Activated naive CD8-positive, alpha-beta T cell (primary cell): Measurements from ENCODE around the gene PMEPA1.
A peak's percentile ranks its signal among the peaks of the same experiment; 100 is the strongest.

Experiments
- H3K27ac Mint-ChIP-seq: one replicate; pipeline ENCODE4 v1.8.0; 2021; ENCODE audit warnings: mixed read lengths
- H3K27me3 Mint-ChIP-seq: one replicate; pipeline ENCODE4 v1.8.0; 2021; ENCODE audit warnings: mixed read lengths
- H3K36me3 Mint-ChIP-seq: one replicate; pipeline ENCODE4 v1.8.0; 2021; ENCODE audit warnings: mixed read lengths
- H3K4me1 Mint-ChIP-seq: one replicate; pipeline ENCODE4 v1.8.0; 2021; ENCODE audit warnings: low read depth, mixed read lengths
- H3K4me3 Mint-ChIP-seq: one replicate; pipeline ENCODE4 v1.8.0; 2021; ENCODE audit warnings: mild to moderate bottlenecking, mixed read lengths
- H3K9me3 Mint-ChIP-seq: one replicate; pipeline ENCODE4 v1.8.0; 2021; ENCODE audit warnings: low read depth, mixed read lengths

Gene PMEPA1

DNA sequence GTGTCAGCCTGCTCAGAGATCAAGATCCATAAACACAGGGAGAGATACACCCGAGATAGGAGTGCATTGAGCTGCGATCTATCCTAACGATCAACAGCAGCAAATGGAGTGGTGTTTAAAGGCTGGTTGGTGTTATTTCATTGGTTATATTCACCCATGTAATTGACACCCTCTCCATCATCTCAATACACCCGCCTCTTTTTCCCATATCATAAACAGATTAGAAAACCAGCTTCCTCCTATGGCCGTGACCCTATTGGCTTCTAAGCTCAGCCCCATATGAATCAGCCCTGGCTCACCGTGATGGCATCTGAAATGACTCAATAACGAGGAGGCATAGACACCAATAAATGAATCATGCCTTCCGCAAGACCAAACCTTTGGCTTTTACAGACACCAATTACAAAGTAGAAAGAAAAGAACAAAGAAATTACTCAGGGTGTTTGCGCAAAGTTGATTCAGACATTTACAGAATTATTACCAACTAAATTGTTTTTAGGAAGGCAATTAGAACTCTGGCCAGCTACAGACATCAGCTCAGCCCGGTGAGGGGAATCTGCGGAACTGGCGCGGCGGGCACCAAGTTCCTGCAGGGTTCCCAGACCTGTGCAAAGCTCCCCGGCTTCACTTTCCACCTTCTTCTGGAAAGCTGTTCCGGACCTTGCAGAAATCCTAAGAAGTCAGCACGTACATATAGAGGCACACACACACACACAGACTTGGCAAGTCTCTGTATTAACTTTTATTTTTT is 11.5 kb downstream of the PMEPA1 start:
- peaks cover 38% of the 10 kb centered on the region for H3K4me1 Mint-ChIP-seq
- peaks cover 2% of the 10 kb centered on the region for H3K36me3 Mint-ChIP-seq
- H3K9me3 Mint-ChIP-seq: no peaks in the 10 kb centered on the region
- H3K4me3 Mint-ChIP-seq: peak overlapping the region; percentile 75
- H3K27me3 Mint-ChIP-seq: no peaks in the 10 kb centered on the region
- H3K27ac Mint-ChIP-seq: peak overlapping the region; percentile 92

DNA sequence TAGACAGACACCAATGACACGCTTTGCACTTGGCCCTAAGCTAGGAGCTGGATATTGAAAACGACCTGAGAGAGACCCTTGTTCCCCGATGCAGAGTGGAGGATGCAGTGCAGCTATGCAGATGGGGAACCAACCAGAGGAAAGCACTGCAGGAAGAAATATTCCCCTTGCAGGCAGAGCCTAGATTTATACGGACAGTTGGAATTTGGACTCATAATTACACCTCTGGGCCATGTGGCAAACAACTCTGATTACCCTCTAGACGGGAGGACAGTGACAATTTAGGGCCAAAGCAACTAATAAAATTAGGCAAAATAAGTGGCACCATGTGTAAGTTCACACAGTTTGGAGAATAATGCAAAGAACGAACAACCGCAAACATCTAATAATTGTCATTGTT is 12.3 kb downstream of the PMEPA1 start:
- H3K4me3 Mint-ChIP-seq: no peak overlapping the region
- no peaks in the 10 kb centered on the region for H3K27me3 Mint-ChIP-seq
- peaks cover 37% of the 10 kb centered on the region for H3K4me1 Mint-ChIP-seq
- peak overlapping the region; percentile 92 for H3K27ac Mint-ChIP-seq
- peaks cover 2% of the 10 kb centered on the region for H3K36me3 Mint-ChIP-seq
- no peaks in the 10 kb centered on the region for H3K9me3 Mint-ChIP-seq

DNA sequence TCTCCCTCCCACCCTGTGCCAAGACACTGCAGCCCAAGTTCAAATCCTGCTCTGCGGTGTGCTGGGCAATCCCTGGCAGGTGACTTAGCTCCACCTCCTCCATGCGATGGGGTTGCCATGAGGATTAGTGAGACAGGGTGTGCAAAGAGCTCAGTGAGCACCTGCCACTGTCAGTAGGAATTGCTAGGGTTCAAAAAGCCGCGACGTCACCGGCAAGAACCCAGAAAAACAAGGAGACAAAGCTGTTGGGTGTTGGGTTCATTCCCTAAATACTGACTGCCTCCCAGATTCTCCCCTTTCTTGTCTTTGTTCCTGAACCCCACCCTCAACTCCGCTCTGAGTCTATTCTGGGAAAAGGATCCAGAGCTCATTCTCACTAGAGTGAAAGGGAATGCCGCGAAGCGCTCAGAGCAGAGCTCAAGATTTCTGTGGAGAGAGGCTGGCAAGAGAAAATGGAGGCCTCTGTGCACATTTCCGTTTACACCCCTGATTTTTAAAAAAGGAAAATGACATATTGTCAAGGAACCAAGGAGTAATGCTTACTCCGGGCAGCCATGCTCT is 13.3 kb downstream of the PMEPA1 start:
- peaks cover 36% of the 10 kb centered on the region for H3K4me1 Mint-ChIP-seq
- H3K4me3 Mint-ChIP-seq: no peak overlapping the region
- H3K36me3 Mint-ChIP-seq: peaks cover 2% of the 10 kb centered on the region
- H3K27me3 Mint-ChIP-seq: no peaks in the 10 kb centered on the region
- H3K9me3 Mint-ChIP-seq: no peaks in the 10 kb centered on the region
- H3K27ac Mint-ChIP-seq: peak overlapping the region; percentile 22

DNA sequence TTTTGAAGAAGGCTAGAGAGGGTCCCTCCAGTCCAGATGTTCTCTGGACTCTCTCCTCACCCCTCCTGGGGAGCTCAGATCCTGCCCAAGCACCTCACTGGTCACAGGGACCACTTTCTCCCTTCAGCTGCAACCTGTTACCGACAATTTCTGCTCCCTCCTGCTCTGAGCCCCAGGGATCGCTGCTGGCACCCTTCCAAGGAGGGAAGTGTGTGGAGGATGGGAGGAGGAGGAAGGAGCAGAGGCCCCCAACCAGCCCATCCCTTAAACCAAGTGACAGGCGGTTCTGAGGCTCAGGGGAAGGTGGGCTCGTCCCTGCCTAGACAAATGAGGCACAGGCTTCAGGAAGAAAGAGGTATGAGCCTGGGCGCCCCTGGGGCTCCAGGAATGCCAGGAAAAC is 13.9 kb downstream of the PMEPA1 start:
- H3K9me3 Mint-ChIP-seq: no peaks in the 10 kb centered on the region
- H3K4me1 Mint-ChIP-seq: peaks cover 34% of the 10 kb centered on the region
- H3K27me3 Mint-ChIP-seq: no peaks in the 10 kb centered on the region

DNA sequence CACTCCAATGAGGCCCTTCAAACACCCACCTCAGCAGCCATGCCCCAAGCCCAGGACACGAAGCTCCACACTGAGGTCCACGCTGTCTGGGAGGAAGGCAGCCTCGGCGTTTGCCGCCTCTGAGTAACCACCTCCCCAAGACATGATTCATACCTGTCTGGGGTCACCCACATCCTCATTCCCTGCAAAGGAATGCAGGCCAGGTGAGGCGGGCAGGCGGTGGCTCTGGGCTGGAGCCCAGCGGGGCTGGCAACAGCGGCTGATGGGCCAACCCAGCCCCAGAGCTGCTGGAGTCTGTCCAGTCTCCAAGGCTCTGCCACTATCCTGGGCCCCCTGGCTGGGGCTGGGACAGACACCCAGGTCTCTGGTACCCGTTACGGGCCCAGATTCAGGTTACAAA is 14.8 kb downstream of the PMEPA1 start:
- Mint-ChIP-seq H3K9me3 (no peaks in the 10 kb centered on the region), H3K27me3 (no peaks in the 10 kb centered on the region), H3K4me3 (no peak overlapping the region), H3K4me1 (peaks cover 32% of the 10 kb centered on the region), H3K36me3 (peaks cover 2% of the 10 kb centered on the region), H3K27ac (no peak overlapping the region)

More for the DNA sequence above, 13.9 kb downstream of the PMEPA1 start:
- Mint-ChIP-seq H3K4me3 (no peak overlapping the region), H3K27ac (no peak overlapping the region), H3K36me3 (peaks cover 2% of the 10 kb centered on the region)

DNA sequence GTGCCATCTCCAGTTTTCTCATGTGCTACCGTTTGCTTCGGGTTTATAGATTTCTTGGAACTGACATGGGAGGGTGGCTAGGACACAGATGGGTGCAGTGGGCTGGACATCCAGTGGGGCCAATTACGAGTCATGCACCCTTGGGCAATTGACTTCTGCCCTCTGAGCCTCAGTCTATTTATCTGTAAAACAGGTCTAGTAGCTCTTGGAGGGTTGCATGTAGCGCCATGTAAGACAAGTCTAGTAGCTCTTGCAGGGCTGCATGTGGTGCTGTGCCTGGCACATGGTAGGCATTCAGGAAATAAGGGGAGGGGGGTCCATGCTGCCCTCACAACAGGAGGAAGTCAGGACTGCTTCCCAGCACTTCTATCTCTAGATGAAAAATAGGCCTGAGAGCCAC is 15.3 kb downstream of the PMEPA1 start:
- H3K27ac Mint-ChIP-seq: no peak overlapping the region
- peaks cover 2% of the 10 kb centered on the region for H3K36me3 Mint-ChIP-seq
- no peaks in the 10 kb centered on the region for H3K9me3 Mint-ChIP-seq
- no peak overlapping the region for H3K4me3 Mint-ChIP-seq
- no peaks in the 10 kb centered on the region for H3K27me3 Mint-ChIP-seq
- peaks cover 29% of the 10 kb centered on the region for H3K4me1 Mint-ChIP-seq

DNA sequence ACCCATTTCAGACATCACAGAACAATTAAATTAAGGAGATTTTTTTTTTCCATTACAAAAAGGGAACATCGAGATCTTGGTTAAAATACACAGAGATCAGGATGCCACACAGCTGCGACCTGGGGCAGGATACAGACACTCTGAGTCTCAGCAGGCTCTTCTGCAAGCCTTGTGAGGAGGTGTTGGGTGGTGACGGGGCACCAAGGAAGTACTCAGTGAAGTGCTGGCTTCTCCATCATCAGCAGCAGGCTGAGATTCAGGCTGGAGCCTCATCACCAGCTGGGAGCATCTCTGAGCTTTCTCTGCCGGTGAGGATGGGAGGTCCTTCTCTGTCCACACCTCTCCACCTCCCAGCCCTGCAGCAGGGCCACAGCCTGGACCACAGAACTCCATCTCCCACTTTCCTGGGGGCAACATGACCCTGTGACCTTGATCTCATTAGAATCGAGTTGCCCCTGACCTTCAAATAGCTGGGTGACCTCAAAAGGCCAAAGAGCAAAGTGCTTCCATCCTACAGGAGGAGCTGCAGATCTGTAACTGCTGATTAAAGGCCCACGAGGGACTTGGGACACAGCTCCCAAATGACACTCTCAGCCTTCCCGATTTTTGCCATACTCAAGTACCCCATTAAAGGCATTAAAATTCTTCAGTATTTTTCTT is 16.0 kb downstream of the PMEPA1 start:
- H3K27me3 Mint-ChIP-seq: no peaks in the 10 kb centered on the region
- no peaks in the 10 kb centered on the region for H3K9me3 Mint-ChIP-seq
- H3K4me3 Mint-ChIP-seq: no peak overlapping the region
- peaks cover 2% of the 10 kb centered on the region for H3K36me3 Mint-ChIP-seq
- peaks cover 24% of the 10 kb centered on the region for H3K4me1 Mint-ChIP-seq
- no peak overlapping the region for H3K27ac Mint-ChIP-seq

DNA sequence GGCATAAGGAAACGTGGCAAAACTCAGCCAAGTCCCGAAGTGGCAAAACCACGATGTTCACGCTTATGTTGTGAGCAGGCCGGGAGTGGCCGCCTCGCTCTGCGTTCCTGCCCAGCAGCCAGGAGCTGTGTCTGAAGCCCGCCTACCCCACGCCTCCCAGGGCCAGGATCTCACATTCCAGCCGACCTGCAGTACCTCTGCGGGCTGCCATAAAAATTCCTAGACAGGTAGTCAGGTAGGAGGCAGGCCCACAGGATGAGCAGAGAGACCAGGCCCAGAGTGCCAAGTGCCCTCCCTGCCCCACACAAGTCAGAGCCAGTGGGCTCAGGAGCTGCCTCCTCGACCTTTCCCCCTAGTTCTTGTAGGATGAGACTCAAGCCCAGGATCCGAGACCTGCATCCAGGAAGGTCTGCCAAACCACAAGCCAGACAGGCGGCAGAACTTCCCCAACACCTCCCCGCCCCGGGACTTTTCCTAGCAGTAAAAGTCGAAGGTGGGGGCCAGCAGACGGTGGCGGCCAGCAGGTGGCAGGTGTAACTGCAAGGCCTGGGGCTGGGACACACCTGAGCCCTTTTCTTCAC is 16.7 kb downstream of the PMEPA1 start:
- peaks cover 2% of the 10 kb centered on the region for H3K36me3 Mint-ChIP-seq
- H3K4me1 Mint-ChIP-seq: peaks cover 17% of the 10 kb centered on the region
- no peak overlapping the region for H3K27ac Mint-ChIP-seq
- no peaks in the 10 kb centered on the region for H3K27me3 Mint-ChIP-seq
- no peaks in the 10 kb centered on the region for H3K9me3 Mint-ChIP-seq
- no peak overlapping the region for H3K4me3 Mint-ChIP-seq

DNA sequence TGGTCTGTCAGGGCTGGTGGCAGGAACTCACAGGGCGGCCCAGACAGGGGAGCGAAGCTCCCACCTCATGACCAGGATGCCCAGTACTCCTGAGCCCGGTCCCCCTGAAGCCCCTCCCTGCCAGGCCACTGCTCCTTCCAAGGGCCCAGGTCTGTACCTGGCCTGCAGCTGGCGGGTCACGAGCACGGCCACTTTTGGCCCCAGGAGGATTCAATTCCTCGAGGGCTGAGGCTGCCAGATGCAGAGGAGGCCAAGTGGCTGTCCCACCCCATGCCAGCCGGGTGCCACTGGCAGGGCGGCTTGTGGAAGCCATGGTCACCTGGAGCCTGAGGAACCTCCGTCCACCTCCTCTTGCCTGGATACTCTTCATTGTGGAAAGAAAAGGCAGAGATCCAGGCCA is 17.4 kb downstream of the PMEPA1 start:
- Mint-ChIP-seq H3K4me1 (peaks cover 10% of the 10 kb centered on the region), H3K9me3 (no peaks in the 10 kb centered on the region), H3K36me3 (no peaks in the 10 kb centered on the region), H3K27ac (no peak overlapping the region), H3K27me3 (no peaks in the 10 kb centered on the region), H3K4me3 (no peak overlapping the region)

DNA sequence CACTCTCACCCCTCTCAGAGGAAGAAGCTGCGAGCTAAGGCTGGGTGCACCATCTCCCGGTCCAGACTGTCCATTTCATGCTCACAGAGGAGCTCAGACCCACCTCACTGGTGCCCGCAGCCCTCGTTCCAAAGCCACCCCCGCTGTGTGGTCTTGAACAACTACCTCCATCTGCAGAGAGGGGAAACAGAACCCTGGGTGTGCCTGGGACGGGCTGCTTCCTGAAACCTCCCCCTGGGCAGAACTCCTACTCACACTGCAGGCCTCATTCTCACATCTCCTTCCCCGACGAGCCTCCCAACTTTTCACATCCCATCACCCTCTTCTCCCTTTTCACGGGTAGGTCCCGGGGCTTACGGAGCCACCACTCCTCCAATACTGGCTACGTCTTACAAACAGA is 18.1 kb downstream of the PMEPA1 start:
- H3K27me3 Mint-ChIP-seq: no peaks in the 10 kb centered on the region
- H3K4me3 Mint-ChIP-seq: no peak overlapping the region
- peaks cover 5% of the 10 kb centered on the region for H3K4me1 Mint-ChIP-seq
- H3K36me3 Mint-ChIP-seq: no peaks in the 10 kb centered on the region
- no peaks in the 10 kb centered on the region for H3K9me3 Mint-ChIP-seq
- no peak overlapping the region for H3K27ac Mint-ChIP-seq

DNA sequence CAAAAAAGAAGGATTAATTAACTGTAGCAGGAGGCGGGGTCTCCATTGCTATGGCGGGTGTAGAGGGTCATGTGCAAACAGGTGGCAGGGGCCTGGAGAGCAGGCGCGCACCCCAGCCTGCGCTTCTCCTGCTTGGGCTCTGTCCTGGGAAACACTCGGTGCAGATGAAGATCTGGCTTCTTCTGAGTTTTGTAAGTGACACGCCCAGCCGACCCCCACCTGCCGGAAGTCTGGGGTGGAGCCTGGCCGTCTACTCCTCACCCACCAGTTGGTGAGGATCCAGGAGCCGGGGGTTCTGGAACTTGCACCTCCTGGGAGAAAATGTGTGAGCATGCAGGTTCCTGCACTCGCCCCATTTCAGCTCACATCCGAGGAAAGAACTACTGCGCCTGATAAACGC is 19.3 kb downstream of the PMEPA1 start:
- Mint-ChIP-seq H3K27ac (no peak overlapping the region), H3K4me3 (no peak overlapping the region), H3K27me3 (no peaks in the 10 kb centered on the region), H3K4me1 (peaks cover 5% of the 10 kb centered on the region), H3K9me3 (no peaks in the 10 kb centered on the region), H3K36me3 (no peaks in the 10 kb centered on the region)

DNA sequence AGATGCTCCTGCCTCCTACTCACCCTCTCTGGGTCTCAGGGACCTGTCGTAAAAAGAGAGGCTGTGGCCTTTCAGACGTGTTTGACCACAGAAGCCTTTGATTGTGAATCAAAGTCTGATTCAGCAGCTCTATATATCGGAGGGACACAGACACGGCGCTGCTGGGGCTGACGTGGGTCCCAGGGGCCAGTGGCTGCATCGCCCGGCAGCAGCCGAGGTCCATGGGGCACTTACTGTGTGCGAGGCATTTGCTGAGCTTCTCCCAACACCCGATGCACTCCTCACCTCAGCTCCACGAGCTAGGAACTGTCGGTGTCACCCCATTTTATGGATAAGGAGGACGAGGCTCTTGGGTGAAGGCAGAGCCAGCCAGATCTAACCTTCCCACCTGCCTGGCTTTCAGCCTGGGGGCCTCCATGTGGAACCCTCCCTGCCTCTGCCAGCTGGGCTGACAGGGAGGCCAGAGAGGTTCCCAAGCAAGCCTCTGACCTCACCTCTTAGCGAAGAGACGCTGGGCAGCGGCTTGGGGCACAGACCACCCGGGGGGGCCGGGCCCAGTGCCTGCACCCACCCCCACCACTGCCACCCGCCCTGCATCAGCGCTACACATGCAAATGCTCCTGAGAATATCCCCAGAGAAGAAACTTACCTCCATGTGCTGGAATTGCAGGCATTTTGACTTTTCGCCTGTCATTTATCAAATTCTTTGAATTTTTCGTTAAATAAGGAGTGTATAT is 19.9 kb downstream of the PMEPA1 start:
- H3K27ac Mint-ChIP-seq: no peak overlapping the region
- H3K27me3 Mint-ChIP-seq: no peaks in the 10 kb centered on the region
- peaks cover 3% of the 10 kb centered on the region for H3K4me1 Mint-ChIP-seq
- no peak overlapping the region for H3K4me3 Mint-ChIP-seq
- no peaks in the 10 kb centered on the region for H3K36me3 Mint-ChIP-seq
- H3K9me3 Mint-ChIP-seq: no peaks in the 10 kb centered on the region

DNA sequence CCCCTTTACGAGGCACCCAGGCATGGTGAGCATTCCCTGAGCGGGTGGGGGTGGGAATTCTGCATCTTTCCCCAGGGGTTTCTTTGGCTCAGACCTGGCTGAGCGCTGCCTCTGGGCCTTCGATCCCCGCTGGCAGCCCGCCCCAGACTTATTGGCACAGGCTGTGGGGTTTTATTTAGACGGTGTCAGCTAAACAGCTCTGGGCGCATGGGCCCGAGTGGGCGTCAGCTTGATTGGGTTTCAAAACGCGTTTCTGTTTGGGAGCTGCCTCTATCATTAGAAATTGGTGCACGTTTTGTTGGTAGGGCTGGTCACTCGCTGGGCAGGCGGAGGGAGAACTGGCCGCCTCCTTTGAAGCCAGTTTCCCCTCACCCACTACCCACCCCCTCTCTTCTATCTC is 21.0 kb downstream of the PMEPA1 start:
- Mint-ChIP-seq H3K4me3 (no peak overlapping the region), H3K9me3 (no peaks in the 10 kb centered on the region), H3K27me3 (no peaks in the 10 kb centered on the region), H3K27ac (no peak overlapping the region), H3K36me3 (no peaks in the 10 kb centered on the region), H3K4me1 (peaks cover 3% of the 10 kb centered on the region)

DNA sequence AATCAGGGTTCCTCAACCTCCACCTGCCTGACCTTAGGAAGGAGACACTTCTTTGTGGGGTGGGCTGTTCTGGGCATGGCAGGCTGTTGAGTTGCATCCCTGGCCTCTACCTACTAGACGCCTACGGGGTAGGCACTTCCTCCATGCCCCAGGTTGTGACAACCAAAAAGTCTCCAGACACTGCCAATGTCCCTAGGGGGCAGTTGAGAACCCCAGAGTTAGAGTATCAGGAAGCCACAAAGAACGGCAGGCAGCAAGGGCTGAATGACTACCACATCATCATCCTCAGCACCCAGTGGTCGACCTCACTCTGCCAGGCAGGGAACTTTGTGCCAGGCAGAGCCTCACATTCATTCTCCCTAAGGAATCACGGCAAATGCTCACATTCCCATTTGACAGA is 21.5 kb downstream of the PMEPA1 start:
- Mint-ChIP-seq H3K4me3 (no peak overlapping the region), H3K4me1 (peaks cover 1% of the 10 kb centered on the region), H3K27me3 (no peaks in the 10 kb centered on the region), H3K9me3 (no peaks in the 10 kb centered on the region), H3K27ac (no peak overlapping the region), H3K36me3 (no peaks in the 10 kb centered on the region)
